ENCODE results near the gene PDE4B.

DNA sequence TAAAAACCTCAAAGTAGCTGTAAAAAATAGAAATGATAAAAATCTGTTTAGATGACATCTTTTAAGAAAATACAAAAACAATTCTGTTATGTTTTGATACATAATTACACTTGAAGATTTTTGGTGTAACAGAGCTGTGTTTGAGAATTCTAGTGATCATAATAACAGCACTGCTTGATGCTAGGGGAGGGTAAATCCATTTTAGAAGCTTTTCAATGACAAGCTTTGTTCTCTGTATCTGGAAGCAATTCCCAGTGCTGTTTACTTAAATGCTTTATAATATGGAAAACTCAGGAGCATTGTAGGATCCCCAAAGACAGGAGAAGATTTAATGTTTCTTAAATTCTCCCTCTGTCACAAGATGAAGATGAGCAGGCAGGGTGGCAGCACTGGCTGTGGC, 359.3 kb downstream of the PDE4B start:
- TF ChIP-seq, protein P1, sequence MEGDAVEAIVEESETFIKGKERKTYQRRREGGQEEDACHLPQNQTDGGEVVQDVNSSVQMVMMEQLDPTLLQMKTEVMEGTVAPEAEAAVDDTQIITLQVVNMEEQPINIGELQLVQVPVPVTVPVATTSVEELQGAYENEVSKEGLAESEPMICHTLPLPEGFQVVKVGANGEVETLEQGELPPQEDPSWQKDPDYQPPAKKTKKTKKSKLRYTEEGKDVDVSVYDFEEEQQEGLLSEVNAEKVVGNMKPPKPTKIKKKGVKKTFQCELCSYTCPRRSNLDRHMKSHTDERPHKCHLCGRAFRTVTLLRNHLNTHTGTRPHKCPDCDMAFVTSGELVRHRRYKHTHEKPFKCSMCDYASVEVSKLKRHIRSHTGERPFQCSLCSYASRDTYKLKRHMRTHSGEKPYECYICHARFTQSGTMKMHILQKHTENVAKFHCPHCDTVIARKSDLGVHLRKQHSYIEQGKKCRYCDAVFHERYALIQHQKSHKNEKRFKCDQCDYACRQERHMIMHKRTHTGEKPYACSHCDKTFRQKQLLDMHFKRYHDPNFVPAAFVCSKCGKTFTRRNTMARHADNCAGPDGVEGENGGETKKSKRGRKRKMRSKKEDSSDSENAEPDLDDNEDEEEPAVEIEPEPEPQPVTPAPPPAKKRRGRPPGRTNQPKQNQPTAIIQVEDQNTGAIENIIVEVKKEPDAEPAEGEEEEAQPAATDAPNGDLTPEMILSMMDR (IDR thresholded peaks at IDR 0.05): no peak
- TF ChIP-seq POLR2A (IDR thresholded peaks at IDR 0.05): no peak
- no peak for TF ChIP-seq EP300 (IDR thresholded peaks at IDR 0.05)
